Hepatocyte (in vitro differentiated cells): Measurements from ENCODE around the gene INSYN1.
"Not testable (repeated sequence)": the region's sequence is repeated elsewhere in the genome, so short reads cannot be mapped to it uniquely, and the experiment has no call there.

ENCODE experiments used
- CTCF ChIP-seq: fragments of 200-600 bp; sonication (generic); IDR thresholded peaks from 2 replicates; pipeline ENCODE4 v1.5.1; 2016; ENCODE audit warnings: antibody characterized with exemption, mild to moderate bottlenecking; ENCODE audit not compliant: poor library complexity
- EZH2 ChIP-seq: fragments of 200-600 bp; sonication (generic); IDR thresholded peaks from 2 replicates; pipeline ENCODE4 v1.6.1; 2016; ENCODE audit warnings: antibody characterized with exemption, mild to moderate bottlenecking, borderline replicate concordance

DNA sequence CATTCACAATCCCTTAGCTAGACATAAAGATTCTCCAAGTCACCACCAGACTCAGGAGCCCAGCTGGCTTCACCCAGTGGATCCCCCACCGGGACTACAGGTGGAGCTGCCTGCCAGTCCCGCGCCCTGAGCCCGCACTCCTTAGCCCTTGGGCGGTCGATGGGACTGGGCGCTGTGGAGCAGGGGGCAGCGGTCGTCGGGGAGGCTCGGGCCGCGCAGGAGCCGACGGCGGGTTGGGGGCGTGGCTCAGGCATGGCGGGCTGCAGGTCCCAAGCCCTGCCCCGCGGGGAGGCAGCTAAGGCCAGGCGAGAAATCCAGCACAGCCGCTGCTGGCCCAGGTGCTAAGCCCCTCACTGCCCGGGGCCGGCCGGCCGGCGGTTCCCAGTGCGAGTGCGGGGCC, 21.1 kb downstream of the INSYN1 start:
- not testable (repeated sequence) for TF ChIP-seq CTCF, EZH2
